Activated CD4-positive, alpha-beta T cell treated with anti-CD3 and anti-CD28 coated beads, Interleukin-2, amount 50 U/mL, for 16 hours (primary cell): ENCODE measurements around the gene MCMBP.
"Not testable (repeated sequence)": the region's sequence is repeated elsewhere in the genome, so short reads cannot be mapped to it uniquely, and the experiment has no call there.

Source experiments
- DNase-seq: peaks from one replicate; pipeline ENCODE4 v3.0.0-alpha.2; 2020

Gene MCMBP

DNA sequence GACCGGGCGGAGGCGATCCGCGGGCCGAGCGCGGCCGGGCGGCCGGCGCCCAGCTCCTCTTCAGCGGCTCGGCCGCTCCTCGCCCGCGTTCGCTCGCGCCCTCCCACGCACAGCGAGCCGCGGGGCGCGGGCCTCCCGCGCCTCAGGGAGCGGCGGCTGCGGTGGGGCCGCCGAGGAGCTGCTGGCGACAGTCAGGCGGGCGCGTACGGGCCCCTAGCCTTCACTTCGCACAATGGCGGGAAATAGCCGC lies at the start of gene MCMBP:
TSS of gene MCMBP (minus strand) at position 234 of the 250 bp plus-strand sequence. CDS start 259 bp downstream, outside the sequence.
- no peak for DNase-seq

GRCh38 chr10:119919826-119920225 lies 47.2 kb upstream of the MCMBP start:
- no peak for DNase-seq

GRCh38 chr10:119919271-119919670 lies 46.6 kb upstream of the MCMBP start:
- DNase-seq = no peak

- DNase-seq = no peak
Observed at GRCh38 chr10:119917777-119918176, 45.1 kb upstream of the MCMBP start.

- no peak for DNase-seq
Observed at GRCh38 chr10:119910689-119911088, 38.0 kb upstream of the MCMBP start.

GRCh38 chr10:119908166-119908565 lies 35.5 kb upstream of the MCMBP start:
- DNase-seq = no peak

- DNase-seq = not testable (repeated sequence)
Observed at GRCh38 chr10:119907695-119908094, 35.1 kb upstream of the MCMBP start.

DNA sequence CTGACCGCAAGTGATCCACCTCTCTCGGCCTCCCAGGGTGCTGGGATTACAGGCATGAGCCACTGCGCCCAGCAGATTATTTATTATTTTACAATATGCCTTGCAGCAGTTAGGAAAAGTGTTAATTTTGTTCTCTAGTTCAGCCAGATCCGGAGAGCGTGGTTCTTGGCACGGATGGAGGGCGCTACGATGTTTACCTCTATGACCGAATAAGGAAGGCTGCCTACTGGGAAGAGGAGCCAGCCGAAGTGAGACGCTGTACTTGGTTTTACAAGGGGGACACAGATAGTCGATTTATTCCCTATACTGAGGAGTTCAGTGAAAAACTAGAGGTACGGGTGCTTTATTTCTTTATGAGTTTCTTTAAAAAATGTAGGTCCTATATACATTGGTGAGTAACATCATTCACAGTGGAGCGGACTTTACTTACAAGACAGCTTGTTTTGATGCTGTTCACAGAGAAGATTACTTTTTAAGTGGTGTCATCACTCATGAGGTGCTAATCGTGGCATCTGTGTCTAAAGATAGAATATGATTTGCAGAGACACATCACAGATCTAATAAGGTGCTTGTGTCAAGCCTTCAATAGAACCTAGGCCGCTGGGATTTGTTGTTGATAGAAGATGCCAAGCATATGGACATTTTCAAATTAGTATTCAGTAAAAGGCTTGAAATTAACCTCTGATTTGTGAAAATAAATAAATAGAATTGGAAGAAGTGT lies 31.5 kb upstream of the MCMBP start:
- DNase-seq = no peak

- no peak for DNase-seq
Observed at GRCh38 chr10:119898577-119898976, 25.9 kb upstream of the MCMBP start.

DNA sequence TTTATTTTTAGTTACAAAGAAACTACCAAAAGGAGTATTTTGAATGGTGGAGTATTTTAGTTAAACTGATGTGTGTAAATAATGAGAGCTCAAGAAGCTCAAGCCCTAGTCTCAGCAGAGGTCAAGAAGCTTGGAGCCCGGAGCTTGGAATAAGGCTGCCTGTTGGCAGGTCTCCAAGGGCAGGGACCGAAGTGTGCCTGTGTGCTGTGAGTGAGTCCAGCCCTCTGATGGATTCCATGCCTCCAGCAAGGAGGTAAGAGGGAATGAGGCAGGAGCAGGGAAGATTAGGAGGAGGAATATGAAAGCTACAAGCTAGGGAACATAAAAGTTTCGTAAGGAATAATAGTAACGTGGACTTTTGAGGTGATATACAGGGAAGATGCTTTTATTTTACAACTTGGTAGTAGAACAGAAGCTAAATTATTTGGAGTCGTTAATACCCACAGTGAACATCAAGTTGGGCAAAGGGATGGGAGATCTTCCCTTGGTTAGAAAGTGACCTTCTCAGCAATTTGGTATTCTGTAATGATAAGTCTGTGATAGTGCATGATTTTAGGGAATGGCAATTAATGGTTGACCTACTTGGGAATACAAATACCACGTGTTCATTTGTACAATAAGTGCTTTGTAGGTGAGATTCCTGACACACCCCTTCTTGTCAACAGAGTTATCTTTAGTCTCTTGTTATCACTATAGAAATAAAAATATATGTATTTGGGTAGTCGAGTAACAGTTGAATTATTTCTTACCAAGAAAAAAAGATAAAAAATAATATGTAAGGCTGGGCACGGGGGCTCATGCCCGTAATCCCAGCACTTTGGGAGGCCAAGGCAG lies 24.5 kb upstream of the MCMBP start:
- no peak for DNase-seq

- DNase-seq = no peak
Observed at GRCh38 chr10:119896061-119896655, 23.5 kb upstream of the MCMBP start.

- no peak for DNase-seq
Observed at GRCh38 chr10:119893845-119894427, 21.3 kb upstream of the MCMBP start.

GRCh38 chr10:119893074-119893473 lies 20.4 kb upstream of the MCMBP start:
- no peak for DNase-seq

DNA sequence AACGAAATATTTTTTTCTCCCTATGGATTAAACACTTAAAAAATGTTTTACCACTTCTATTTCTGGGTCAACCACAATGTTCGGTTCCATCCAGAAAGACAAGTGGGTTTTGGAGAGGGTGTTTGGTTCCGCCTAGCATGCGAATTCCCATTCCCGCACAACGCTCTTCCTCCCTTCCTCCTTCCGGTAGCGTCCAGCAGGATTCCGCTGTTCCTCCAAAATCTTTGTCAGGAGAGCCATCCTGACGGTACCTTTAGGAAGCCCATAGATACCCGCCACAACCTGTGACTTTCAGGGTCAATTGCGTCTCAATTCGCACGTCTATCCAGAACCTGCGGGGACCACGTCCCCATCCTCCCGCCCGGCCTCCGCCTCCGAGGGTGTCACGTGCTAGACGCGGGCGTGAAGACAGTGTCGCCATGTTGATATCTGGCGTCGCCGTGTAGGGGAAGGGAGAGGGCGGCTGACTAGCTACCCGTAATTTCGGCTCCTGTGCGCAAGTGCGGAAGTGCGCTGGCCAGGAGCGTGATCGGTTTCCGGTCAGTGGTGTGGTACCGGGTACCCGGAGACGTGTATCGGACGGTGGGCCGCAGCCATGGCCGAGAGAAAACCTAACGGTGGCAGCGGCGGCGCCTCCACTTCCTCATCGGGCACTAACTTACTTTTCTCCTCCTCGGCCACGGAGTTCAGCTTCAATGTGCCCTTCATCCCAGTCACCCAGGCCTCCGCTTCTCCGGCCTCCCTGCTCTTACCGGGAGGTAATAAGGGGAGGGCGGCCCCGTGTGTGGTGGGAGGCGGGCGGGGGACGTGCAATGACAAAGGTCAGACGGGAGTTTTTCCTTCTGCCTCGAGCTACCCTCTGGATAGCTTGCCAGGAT lies 19.8 kb upstream of the MCMBP start, which contains the start of gene SEC23IP:
TSS of gene SEC23IP (plus strand) at position 543 of the 878 bp plus-strand sequence. CDS start at position 596, 53 bp downstream.
- peak; percentile 97 for DNase-seq

DNA sequence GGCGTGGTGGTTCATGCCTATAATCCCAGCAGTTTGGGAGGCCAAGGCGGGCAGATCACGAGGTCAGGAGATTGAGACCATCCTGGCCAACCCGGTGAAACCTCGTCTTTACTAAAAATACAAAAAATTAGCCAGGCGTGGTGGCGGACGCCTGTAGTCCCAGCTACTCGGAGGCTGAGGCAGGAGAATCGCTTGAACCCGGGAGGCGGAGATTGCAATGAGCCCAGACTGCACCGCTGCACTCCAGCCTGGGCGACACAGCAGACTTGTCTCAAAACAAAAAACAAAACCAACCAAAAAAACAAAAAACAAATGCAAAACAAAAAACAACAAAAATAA lies 19.2 kb upstream of the MCMBP start:
- DNase-seq = not testable (repeated sequence)

DNA sequence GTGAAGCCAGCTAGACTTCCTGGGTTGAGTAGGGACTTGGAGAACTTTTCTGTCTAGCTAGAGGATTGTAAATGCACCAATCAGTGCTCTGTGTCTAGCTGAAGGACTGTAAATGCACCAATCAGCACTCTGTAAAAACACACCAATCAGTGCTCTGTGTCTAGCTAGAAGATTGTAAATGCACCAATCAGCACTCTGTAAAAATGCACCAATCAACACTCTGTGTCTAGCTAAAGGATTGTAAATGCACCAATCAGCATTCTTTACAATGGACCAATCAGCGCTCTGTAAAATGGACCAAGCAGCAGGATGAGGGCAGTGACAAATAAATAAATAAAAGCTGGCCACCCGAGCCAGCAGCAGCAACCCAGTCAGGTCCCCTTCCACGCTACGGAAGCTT lies 17.7 kb upstream of the MCMBP start:
- DNase-seq = not testable (repeated sequence)

GRCh38 chr10:119889201-119889600 lies 16.6 kb upstream of the MCMBP start:
- not testable (repeated sequence) for DNase-seq

GRCh38 chr10:119888715-119889114 lies 16.1 kb upstream of the MCMBP start:
- not testable (repeated sequence) for DNase-seq

GRCh38 chr10:119886070-119886469 lies 13.4 kb upstream of the MCMBP start:
- DNase-seq = not testable (repeated sequence)

DNA sequence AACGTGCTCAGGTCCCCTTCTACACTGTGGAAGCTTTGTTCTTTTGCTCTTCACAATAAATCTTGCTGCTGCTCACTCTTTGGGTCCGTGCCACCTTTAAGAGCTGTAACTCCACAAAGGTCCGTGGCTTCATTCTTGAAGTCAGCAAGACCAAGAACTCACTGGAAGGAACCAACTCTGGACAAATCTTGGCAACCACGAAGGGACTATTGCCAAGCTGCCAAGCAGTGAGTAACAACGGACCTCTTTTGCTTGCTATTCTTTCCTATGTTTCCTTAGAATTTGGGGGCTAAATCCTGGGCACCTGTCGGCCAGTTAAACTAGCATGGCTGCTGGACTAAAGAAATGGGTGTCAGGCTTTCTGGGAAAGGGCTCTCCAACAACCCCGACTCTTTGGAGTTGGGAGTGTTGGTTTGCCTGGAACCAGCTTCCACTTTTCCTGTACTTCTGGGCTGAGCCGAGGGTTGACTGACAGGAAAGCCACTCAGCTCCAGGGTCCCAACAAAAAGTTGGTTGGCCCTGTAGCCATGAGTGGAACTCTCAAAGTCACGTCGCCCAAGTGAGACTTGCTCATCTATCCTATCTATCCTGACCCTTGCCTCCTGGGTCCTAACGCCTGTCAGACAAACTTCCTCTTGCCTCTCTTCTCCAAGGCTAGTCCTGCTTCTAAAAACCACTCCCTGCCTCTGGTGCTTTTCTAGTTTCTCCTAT lies 11.4 kb upstream of the MCMBP start:
- DNase-seq = not testable (repeated sequence)

GRCh38 chr10:119878524-119878923 lies 5.9 kb upstream of the MCMBP start:
- DNase-seq = no peak
